Adrenal gland (tissue), 12 donors: ENCODE measurements around the gene GATA2. TPM values are rescaled to one million over a fixed set of nuclear protein-coding genes. Genes with fewer than 3 reads are reported as not detected.
A peak's percentile ranks its signal among the peaks of the same experiment; 100 is the strongest.

ENCODE experiments used
- DNase-seq, 7 donors: peaks; one replicate each; pipeline ENCODE4 v3.0.0-alpha.2; 2019 to 2020
- H3K27ac ChIP-seq, 5 donors: fragments of 200-600 bp; sonication (generic) in 4 of 5; 1 replicate in 3 of 5; 2 replicates in 2 of 5; pipeline versions ENCODE4 v1.5.1 to v1.8.0; 2016 to 2020; ENCODE audit warnings: mild to moderate bottlenecking in 1 of 5
- H3K27me3 ChIP-seq: fragments of 200-600 bp; 2 replicates; pipeline ENCODE4 v1.8.0; 2021
- H3K36me3 ChIP-seq, 2 donors: fragments of 200-600 bp; replicated peaks in 1 of 2; 1 replicate in 1 of 2; 2 replicates in 1 of 2; pipeline versions ENCODE4 v1.5.1 to v1.8.0; 2018 to 2022
- H3K4me1 ChIP-seq, 2 donors: fragments of 200-600 bp; replicated peaks in 1 of 2; 1 replicate in 1 of 2; 2 replicates in 1 of 2; pipeline versions ENCODE4 v1.5.1 to v1.8.0; 2018 to 2021
- H3K4me3 ChIP-seq, 4 donors: fragments of 200-600 bp; sonication (generic) in 3 of 4; one replicate each; pipeline ENCODE4 v1.5.1; 2016 to 2018
- H3K9me3 ChIP-seq, 3 donors: fragments of 200-600 bp; sonication (generic) in 1 of 3; replicated peaks in 1 of 3; 1 replicate in 2 of 3; 2 replicates in 1 of 3; pipeline versions ENCODE4 v1.5.1 to v1.8.0; 2016 to 2021
- POLR2A ChIP-seq, 2 donors: fragments of 450-650 bp; IDR thresholded peaks; one replicate each; pipeline ENCODE4 v1.6.1; 2017; ENCODE audit warnings: antibody characterized with exemption in 2 of 2, mild to moderate bottlenecking in 2 of 2, moderate library complexity in 1 of 2
- WGBS, 4 donors: extraction: QIAGEN DNeasy Blood & Tissue Kit in 2 of 4; methylation state at CpG; one replicate each; pipeline versions ENCODE4 v1.1.5 to v1.1.7; 2013 to 2017; 5-methylcytosine and 5-hydroxymethylcytosine counted together
- intact Hi-C, 2 donors: fragments of 100-400 bp; cut with DNase I; formaldehyde crosslinking; loops; one replicate each; pipeline versions ENCODE4 v1.14.1 to v1.15.0; 2022 to 2023
- polyA plus RNA-seq, 3 donors: library from polyadenylated mRNA; stranded (reverse); fragments of 200-250 nt in 2 of 3; fragments of 350-450 nt in 1 of 3; fragmentation: Illumina TruSeq in 1 of 3; extraction: RNeasy Lipid Tissue Mini Kit (QIAGEN cat#74804) in 1 of 3; gene quantifications; one replicate each; pipeline ENCODE4 v1.2.3, GENCODE V29; 2013 to 2014
- total RNA-seq, 9 donors: library from RNA; depleted of rRNA in 4 of 9; stranded (reverse); fragments of >200 nt in 4 of 9; fragments of 120-200 nt in 1 of 9; fragmentation: NEBNext Ultra II Directional in 1 of 9; extraction: Animal tissue kit (Norgen Biotek cat#: 25700) in 1 of 9; gene quantifications; one replicate each; pipeline versions ENCODE4 v1.1.0 to v1.2.4, GENCODE V29; 2013 to 2023
- TF ChIP-seq, protein P1 (sequence below), 6 experiments: fragments of 450-650 bp in 4 of 6; fragments of 200-600 bp in 2 of 6; sonication (generic) in 1 of 6; IDR thresholded peaks; 1 replicate in 5 of 6; 2 replicates in 1 of 6; pipeline versions ENCODE4 v1.5.1 to v1.8.0; 2016 to 2021; ENCODE audit warnings: antibody characterized with exemption in 6 of 6, mild to moderate bottlenecking in 2 of 6, moderate library complexity in 1 of 6
- donor health status: healthy with polysubstance abuse.
- donor health status: Bipolar disorder and iron deficiency.
- donor health status: DM: yes; HTN: yes; CAD: no.
- donor health status: DM: no; HTN: no; CAD: no.
- donor health status: DM: no; HTN: no; CAD: no.
- donor health status: DM: yes; HTN: yes; CAD: no.

Gene GATA2
- total and polyA plus RNA-seq, 12 donors = 3.4 to 37.5 (median 7.4) TPM

GRCh38 chr3:128485282-128486204, 7.5 kb downstream of the GATA2 start:
- Histone ChIP-seq H3K27me3 (peaks cover 95% of the 10 kb centered on the region), H3K36me3 (no peaks in the 10 kb centered on the region), H3K27ac (peak overlapping the region in 1 of 5 donors; percentile 21), H3K4me1 (peaks cover 40 to 52% of the 10 kb centered on the region in 2 donors), H3K9me3 (no peaks in the 10 kb centered on the region), H3K4me3 (no peak overlapping the region)
- no peak for DNase-seq
- no peak for TF ChIP-seq POLR2A (IDR thresholded peaks at IDR 0.05)
- TF ChIP-seq, protein P1, sequence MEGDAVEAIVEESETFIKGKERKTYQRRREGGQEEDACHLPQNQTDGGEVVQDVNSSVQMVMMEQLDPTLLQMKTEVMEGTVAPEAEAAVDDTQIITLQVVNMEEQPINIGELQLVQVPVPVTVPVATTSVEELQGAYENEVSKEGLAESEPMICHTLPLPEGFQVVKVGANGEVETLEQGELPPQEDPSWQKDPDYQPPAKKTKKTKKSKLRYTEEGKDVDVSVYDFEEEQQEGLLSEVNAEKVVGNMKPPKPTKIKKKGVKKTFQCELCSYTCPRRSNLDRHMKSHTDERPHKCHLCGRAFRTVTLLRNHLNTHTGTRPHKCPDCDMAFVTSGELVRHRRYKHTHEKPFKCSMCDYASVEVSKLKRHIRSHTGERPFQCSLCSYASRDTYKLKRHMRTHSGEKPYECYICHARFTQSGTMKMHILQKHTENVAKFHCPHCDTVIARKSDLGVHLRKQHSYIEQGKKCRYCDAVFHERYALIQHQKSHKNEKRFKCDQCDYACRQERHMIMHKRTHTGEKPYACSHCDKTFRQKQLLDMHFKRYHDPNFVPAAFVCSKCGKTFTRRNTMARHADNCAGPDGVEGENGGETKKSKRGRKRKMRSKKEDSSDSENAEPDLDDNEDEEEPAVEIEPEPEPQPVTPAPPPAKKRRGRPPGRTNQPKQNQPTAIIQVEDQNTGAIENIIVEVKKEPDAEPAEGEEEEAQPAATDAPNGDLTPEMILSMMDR (IDR thresholded peaks at IDR 0.05) = no peak
- 25 to 29% (median 28%) methylated on average over 19 to 29 of the region's 29 CpGs for WGBS, 4 donors
- intact Hi-C loops = no loop called here

GRCh38 chr3:128484404-128485281, 8.4 kb downstream of the GATA2 start:
- Histone ChIP-seq H3K4me3 (no peak overlapping the region), H3K4me1 (peaks cover 38 to 45% of the 10 kb centered on the region in 2 donors), H3K9me3 (no peaks in the 10 kb centered on the region), H3K27me3 (peaks cover 93% of the 10 kb centered on the region), H3K27ac (peak overlapping the region in 2 of 5 donors; percentile 31 to 49), H3K36me3 (no peaks in the 10 kb centered on the region)
- WGBS, 4 donors = 27 to 33% (median 31%) methylated on average over 16 of the region's 16 CpGs
- TF ChIP-seq POLR2A (IDR thresholded peaks at IDR 0.05) = no peak
- TF ChIP-seq, protein P1 (IDR thresholded peaks at IDR 0.05) = no peak
- no peak for DNase-seq
- intact Hi-C loops = no loop called here

- peaks cover 91% of the 10 kb centered on the region for H3K27me3 ChIP-seq
- peak overlapping the region in 1 of 4 donors; percentile 26 for H3K4me3 ChIP-seq
- TF ChIP-seq, protein P1 (IDR thresholded peaks at IDR 0.05) = no peak
- no peak for TF ChIP-seq POLR2A (IDR thresholded peaks at IDR 0.05)
- 15 to 24% (median 22%) methylated on average over 22 to 26 of the region's 26 CpGs for WGBS, 4 donors
- H3K4me1 ChIP-seq = peaks cover 30 to 37% of the 10 kb centered on the region in 2 donors
- intact Hi-C loops = no loop called here
- H3K27ac ChIP-seq = peak overlapping the region in 2 of 5 donors; percentile 31 to 49
- no peaks in the 10 kb centered on the region for H3K9me3 ChIP-seq
- H3K36me3 ChIP-seq = no peaks in the 10 kb centered on the region
- no peak for DNase-seq
Observed at GRCh38 chr3:128483657-128484403, 9.2 kb downstream of the GATA2 start.
